ENCODE data around the gene TNFRSF8. TPM values are rescaled to one million over a fixed set of nuclear protein-coding genes. Genes with fewer than 3 reads are reported as not detected.

Gene TNFRSF8
- total RNA-seq, 1 donor from 2014 or later: 2.2 TPM

DNA sequence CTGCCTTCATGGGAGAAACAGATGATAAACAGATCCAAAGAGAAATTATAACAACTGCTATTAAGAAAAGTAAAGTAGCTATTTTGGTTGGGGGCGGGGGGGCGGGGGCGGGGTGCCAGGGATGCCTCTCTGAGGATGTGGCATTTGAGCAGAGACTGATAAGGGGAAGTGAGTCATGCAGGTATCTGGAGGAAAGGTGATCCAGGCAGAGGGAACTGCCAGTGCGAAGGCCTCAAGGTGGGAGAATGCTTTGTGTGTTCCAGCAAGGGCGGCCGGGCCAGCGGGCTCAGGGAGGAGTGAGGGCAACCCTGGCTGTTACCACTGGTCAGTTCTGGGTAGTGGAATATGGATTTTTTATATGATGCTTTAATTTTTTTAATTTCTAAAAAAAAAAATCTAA is 96.7 kb downstream of the TNFRSF8 start:
- intact Hi-C loops (cut with micrococcal nuclease): loop anchor here (5.0 kb wide), 1 partner anchor 353 kb away; the partner anchor contains the start of genes CLCN6 and MTHFR
- ATAC-seq (ENCODE audit: low read depth) (no peak), DNase-seq (no peak)
- Mint-ChIP-seq H3K9me3 (no peaks in the 10 kb centered on the region), H3K4me1 (peaks cover 83% of the 10 kb centered on the region), H3K36me3 (ENCODE audit: low read depth) (no peaks in the 10 kb centered on the region), H3K27me3 (no peaks in the 10 kb centered on the region), H3K4me3 (peak overlapping the region; percentile 16), H3K27ac (peak overlapping the region; percentile 86)
- ChIA-PET POLR2A (interaction anchor here (0.6 to 10.9 kb wide), 16 partner anchors 8 to 879 kb away, joined by 3 to 187 read pairs (median 5); no protein-coding TSS in a partner anchor), CTCF (interaction anchor here (1.5 to 1.9 kb wide), 2 partner anchors 9 to 35 kb away, joined by 4 to 6 read pairs; no protein-coding TSS in a partner anchor)
- TF ChIP-seq, protein P1, sequence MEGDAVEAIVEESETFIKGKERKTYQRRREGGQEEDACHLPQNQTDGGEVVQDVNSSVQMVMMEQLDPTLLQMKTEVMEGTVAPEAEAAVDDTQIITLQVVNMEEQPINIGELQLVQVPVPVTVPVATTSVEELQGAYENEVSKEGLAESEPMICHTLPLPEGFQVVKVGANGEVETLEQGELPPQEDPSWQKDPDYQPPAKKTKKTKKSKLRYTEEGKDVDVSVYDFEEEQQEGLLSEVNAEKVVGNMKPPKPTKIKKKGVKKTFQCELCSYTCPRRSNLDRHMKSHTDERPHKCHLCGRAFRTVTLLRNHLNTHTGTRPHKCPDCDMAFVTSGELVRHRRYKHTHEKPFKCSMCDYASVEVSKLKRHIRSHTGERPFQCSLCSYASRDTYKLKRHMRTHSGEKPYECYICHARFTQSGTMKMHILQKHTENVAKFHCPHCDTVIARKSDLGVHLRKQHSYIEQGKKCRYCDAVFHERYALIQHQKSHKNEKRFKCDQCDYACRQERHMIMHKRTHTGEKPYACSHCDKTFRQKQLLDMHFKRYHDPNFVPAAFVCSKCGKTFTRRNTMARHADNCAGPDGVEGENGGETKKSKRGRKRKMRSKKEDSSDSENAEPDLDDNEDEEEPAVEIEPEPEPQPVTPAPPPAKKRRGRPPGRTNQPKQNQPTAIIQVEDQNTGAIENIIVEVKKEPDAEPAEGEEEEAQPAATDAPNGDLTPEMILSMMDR (IDR thresholded peaks at IDR 0.05): no peak

- H3K27ac Mint-ChIP-seq: peak overlapping the region; percentile 91
- TF ChIP-seq, protein P1 (IDR thresholded peaks at IDR 0.05): no peak
- DNase-seq (no peak), ATAC-seq (ENCODE audit: low read depth) (no peak)
- H3K36me3 Mint-ChIP-seq (ENCODE audit: low read depth): no peaks in the 10 kb centered on the region
- ChIA-PET POLR2A (interaction anchor here (0.6 to 10.9 kb wide), 11 partner anchors 10 to 252 kb away, joined by 3 to 187 read pairs (median 6); no protein-coding TSS in a partner anchor), CTCF (interaction anchor here (0.9 to 2.6 kb wide), 3 partner anchors 10 to 38 kb away, joined by 3 to 19 read pairs (median 4); no protein-coding TSS in a partner anchor)
- intact Hi-C loops (cut with micrococcal nuclease): loop anchor here (1.0 to 5.0 kb wide), 2 partner anchors 9 to 354 kb away; partner anchors contain the start of genes CLCN6 and MTHFR
- H3K9me3 Mint-ChIP-seq: no peaks in the 10 kb centered on the region
- peak overlapping the region; percentile 63 for H3K4me3 Mint-ChIP-seq
- H3K4me1 Mint-ChIP-seq: peaks cover 76% of the 10 kb centered on the region
- no peaks in the 10 kb centered on the region for H3K27me3 Mint-ChIP-seq
Measured at GRCh38 chr1:12161324-12161661, 98.2 kb downstream of the TNFRSF8 start.

DNA sequence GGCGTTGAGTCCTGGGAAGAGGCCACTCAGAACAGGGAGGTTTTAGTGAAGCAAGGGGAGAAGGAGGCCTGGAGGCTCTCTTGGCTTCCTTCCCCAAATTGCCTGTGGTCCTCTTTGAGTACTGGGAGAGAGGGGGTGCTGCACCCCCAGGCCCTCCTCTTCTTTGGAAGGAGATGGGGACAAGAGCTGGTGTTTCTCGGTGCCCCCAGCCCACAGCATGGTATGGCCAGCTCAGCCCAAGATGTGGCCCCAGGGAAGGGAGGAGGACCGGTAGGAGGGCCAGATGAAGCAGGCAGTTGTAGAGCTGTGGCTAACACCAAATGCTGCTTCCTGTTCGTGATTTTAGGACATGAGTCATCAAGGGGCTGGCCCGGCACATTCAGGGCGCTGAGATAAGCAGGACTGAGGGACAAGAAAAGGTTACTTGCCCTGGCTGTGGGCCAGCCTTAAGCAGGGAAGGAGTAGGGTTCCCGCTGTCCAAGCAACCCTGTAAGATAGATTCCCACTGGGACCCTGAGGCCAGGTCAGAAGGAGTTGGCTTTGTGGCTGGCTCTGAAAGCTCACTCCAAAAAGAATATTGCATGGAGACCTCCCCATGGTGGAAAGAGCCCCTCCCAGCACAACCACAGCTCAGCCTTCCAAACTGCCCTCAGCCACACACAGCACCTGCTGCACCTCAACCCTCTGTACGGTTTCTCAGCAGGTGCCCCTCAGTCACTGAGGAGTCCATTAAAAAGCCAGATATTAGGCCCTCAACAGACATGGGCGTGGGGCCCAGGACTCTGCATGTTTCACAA is 98.8 kb downstream of the TNFRSF8 start:
- Mint-ChIP-seq H3K9me3 (no peaks in the 10 kb centered on the region), H3K4me1 (peaks cover 74% of the 10 kb centered on the region), H3K27ac (peak overlapping the region; percentile 91), H3K27me3 (no peaks in the 10 kb centered on the region), H3K4me3 (peak overlapping the region; percentile 63), H3K36me3 (ENCODE audit: low read depth) (no peaks in the 10 kb centered on the region)
- TF ChIP-seq, protein P1 (IDR thresholded peaks at IDR 0.05): no peak
- POLR2A ChIA-PET: interaction anchor here (0.6 to 10.9 kb wide), 16 partner anchors 10 to 253 kb away, joined by 3 to 187 read pairs (median 5); no protein-coding TSS in a partner anchor
- peak; percentile 55 for DNase-seq
- intact Hi-C loops (cut with micrococcal nuclease): loop anchor here (1.0 to 5.0 kb wide), 2 partner anchors 10 to 355 kb away; partner anchors contain the start of genes CLCN6 and MTHFR
- peak; percentile 78 for ATAC-seq (ENCODE audit: low read depth)
- CTCF ChIA-PET: interaction anchor here (0.8 to 2.6 kb wide), 5 partner anchors 10 to 38 kb away, joined by 3 to 19 read pairs (median 3); no protein-coding TSS in a partner anchor

GRCh38 chr1:12162459-12163137 is 99.5 kb downstream of the TNFRSF8 start:
- peak overlapping the region; percentile 63 for H3K4me3 Mint-ChIP-seq
- no peaks in the 10 kb centered on the region for H3K9me3 Mint-ChIP-seq
- TF ChIP-seq, protein P1 (IDR thresholded peaks at IDR 0.05): no peak
- ChIA-PET CTCF (interaction anchor here (0.8 to 2.6 kb wide), 5 partner anchors 10 to 38 kb away, joined by 3 to 19 read pairs (median 3); no protein-coding TSS in a partner anchor), POLR2A (interaction anchor here (0.7 to 10.9 kb wide), 14 partner anchors 11 to 254 kb away, joined by 3 to 187 read pairs (median 6); no protein-coding TSS in a partner anchor)
- H3K36me3 Mint-ChIP-seq (ENCODE audit: low read depth): peaks cover 3% of the 10 kb centered on the region
- ATAC-seq (ENCODE audit: low read depth) (no peak), DNase-seq (no peak)
- intact Hi-C loops (cut with micrococcal nuclease): loop anchor here (5.0 kb wide), 1 partner anchor 355 kb away; the partner anchor contains the start of genes CLCN6 and MTHFR
- peak overlapping the region; percentile 91 for H3K27ac Mint-ChIP-seq
- H3K27me3 Mint-ChIP-seq: no peaks in the 10 kb centered on the region
- peaks cover 69% of the 10 kb centered on the region for H3K4me1 Mint-ChIP-seq

Measured in activated B cell treated with CpG ODN at 0.5 μM for 24 hours (primary cell).